Activated CD8-positive, alpha-beta memory T cell treated with anti-CD3 and anti-CD28 coated beads, Interleukin-2, amount 50 U/mL, for 24 hours (primary cell): ENCODE measurements around the gene PLAAT4.
"Not testable (repeated sequence)": the region's sequence is repeated elsewhere in the genome, so short reads cannot be mapped to it uniquely, and the experiment has no call there.

Experiments used
- DNase-seq: peaks from one replicate; pipeline ENCODE4 v3.0.0-alpha.2; 2020; ENCODE audit errors: extremely low read depth

PLAAT4 gene

GRCh38 chr11:63572026-63572688 lies 35.5 kb downstream of the PLAAT4 start:
- DNase-seq = no peak

GRCh38 chr11:63573881-63574855 lies 37.6 kb downstream of the PLAAT4 start:
- DNase-seq = no peak

- DNase-seq = no peak
Observed at GRCh38 chr11:63574856-63575602, 38.4 kb downstream of the PLAAT4 start.

GRCh38 chr11:63578882-63579281 lies 42.3 kb downstream of the PLAAT4 start:
- DNase-seq = not testable (repeated sequence)

GRCh38 chr11:63581224-63581623 lies 44.6 kb downstream of the PLAAT4 start:
- not testable (repeated sequence) for DNase-seq

GRCh38 chr11:63583357-63583677 lies 46.7 kb downstream of the PLAAT4 start:
- DNase-seq = no peak

GRCh38 chr11:63586451-63587166 lies 50.0 kb downstream of the PLAAT4 start:
- no peak for DNase-seq

- DNase-seq = no peak
Observed at GRCh38 chr11:63589000-63589399, 52.4 kb downstream of the PLAAT4 start.

- DNase-seq = no peak
Observed at GRCh38 chr11:63590024-63590788, 53.6 kb downstream of the PLAAT4 start.

- DNase-seq = no peak
Observed at GRCh38 chr11:63592975-63593395, 56.4 kb downstream of the PLAAT4 start.

GRCh38 chr11:63595296-63595695 lies 58.7 kb downstream of the PLAAT4 start:
- DNase-seq = no peak
